Endodermal cell (in vitro differentiated cells): ENCODE results near the gene SHISA9. TPM values are rescaled to one million over a fixed set of nuclear protein-coding genes. Genes with fewer than 3 reads are reported as not detected.

Experiments
- DNase-seq: peaks from one replicate; pipeline ENCODE4 v3.0.0-alpha.2; 2017
- H3K27ac ChIP-seq: 2 replicates; pipeline ENCODE4 v1.5.1; 2013; ENCODE audit warnings: mild to moderate bottlenecking, low read depth, low read length, moderate library complexity
- H3K27me3 ChIP-seq: 2 replicates; pipeline ENCODE4 v1.6.1; 2013; ENCODE audit warnings: mild to moderate bottlenecking, low read length, moderate library complexity; ENCODE audit not compliant: insufficient read depth, control insufficient read depth, poor library complexity, severe bottlenecking
- H3K36me3 ChIP-seq: 2 replicates; pipeline ENCODE4 v1.7.0; 2013; ENCODE audit warnings: mild to moderate bottlenecking, low read length, moderate library complexity; ENCODE audit not compliant: control insufficient read depth, insufficient read depth
- H3K4me1 ChIP-seq: one replicate; pipeline ENCODE4 v1.7.0; 2013; ENCODE audit warnings: low read length; ENCODE audit not compliant: control insufficient read depth, insufficient read depth
- H3K4me3 ChIP-seq: 2 replicates; pipeline ENCODE4 v1.5.1; 2013; ENCODE audit warnings: mild to moderate bottlenecking, low read length, moderate library complexity
- H3K9ac ChIP-seq: 2 replicates; pipeline ENCODE4 v1.6.1; 2013; ENCODE audit warnings: mild to moderate bottlenecking, low read length, moderate library complexity; ENCODE audit not compliant: poor library complexity, severe bottlenecking; ENCODE audit errors: extremely low read depth
- H3K9me3 ChIP-seq: 2 replicates; pipeline ENCODE4 v1.6.1; 2013; ENCODE audit warnings: mild to moderate bottlenecking, low read length, moderate library complexity; ENCODE audit not compliant: control insufficient read depth
- H3K27ac Mint-ChIP-seq: 2 replicates; pipeline ENCODE4 v1.8.0; 2020; ENCODE audit warnings: mixed read lengths
- H3K27me3 Mint-ChIP-seq: 2 replicates; pipeline ENCODE4 v1.8.0; 2021; ENCODE audit warnings: mild to moderate bottlenecking, mixed read lengths; ENCODE audit not compliant: insufficient read depth
- H3K36me3 Mint-ChIP-seq: 2 replicates; pipeline ENCODE4 v1.8.0; 2020; ENCODE audit warnings: low read depth, mixed read lengths
- H3K4me1 Mint-ChIP-seq: 2 replicates; pipeline ENCODE4 v1.8.0; 2020; ENCODE audit warnings: mixed read lengths
- H3K4me3 Mint-ChIP-seq: 2 replicates; pipeline ENCODE4 v1.8.0; 2020; ENCODE audit warnings: mild to moderate bottlenecking, moderate library complexity, mixed read lengths
- H3K9me3 Mint-ChIP-seq: 2 replicates; pipeline ENCODE4 v1.8.0; 2020; ENCODE audit warnings: mild to moderate bottlenecking, mixed read lengths
- CTCF ChIP-seq: fragments of 200-600 bp; sonication (generic); conservative IDR thresholded peaks from 2 replicates; pipeline ENCODE4 v1.5.0; 2021; ENCODE audit warnings: antibody characterized with exemption, mild to moderate bottlenecking
- WGBS, 2 experiments: methylation state at CpG; one replicate each; pipeline versions ENCODE4 v1.1.5 to v1.1.7; 2013; ENCODE audit warnings: missing lambda C conversion rate in 2 of 2, mixed read lengths in 1 of 2; ENCODE audit not compliant: insufficient coverage in 1 of 2, insufficient read length in 1 of 2; 5-methylcytosine and 5-hydroxymethylcytosine counted together
- total RNA-seq, 2 donors: library from RNA; stranded (reverse); fragmentation: NEBNext Ultra II Directional in 1 of 2; extraction: Animal tissue kit (Norgen Biotek cat#: 25700) in 1 of 2; gene quantifications; 2 replicates in 1 of 2; 3 replicates in 1 of 2; pipeline ENCODE4 v1.2.1, GENCODE V29; 2021

SHISA9 gene
- total RNA-seq, 2 donors from 2014 or later, result 5.2 to 27.8 TPM

GRCh38 chr16:12951392-12951791 is 50.0 kb downstream of the SHISA9 start:
- no peak for DNase-seq
- TF ChIP-seq CTCF, result no peak
- H3K27ac Mint-ChIP-seq, result no peak overlapping the region
- 86% methylated on average over 1 of the region's 1 CpG; no CpG with 5 or more reads in 1 of the 2 experiments for WGBS, 2 experiments
- H3K4me1 Mint-ChIP-seq, result peaks cover 11% of the 10 kb centered on the region
- Histone ChIP-seq H3K4me3 (no peak overlapping the region), H3K27ac (no peak overlapping the region), H3K9me3 (peaks cover 11% of the 10 kb centered on the region), H3K4me1 (no peaks in the 10 kb centered on the region), H3K27me3 (no peaks in the 10 kb centered on the region), H3K9ac (no peak overlapping the region), H3K36me3 (no peaks in the 10 kb centered on the region)
- H3K4me3 Mint-ChIP-seq, result no peak overlapping the region
- H3K9me3 Mint-ChIP-seq, result peaks cover 5% of the 10 kb centered on the region
- H3K27me3 Mint-ChIP-seq, result no peaks in the 10 kb centered on the region
- no peaks in the 10 kb centered on the region for H3K36me3 Mint-ChIP-seq

GRCh38 chr16:12951976-12952375 is 50.6 kb downstream of the SHISA9 start:
- H3K27me3 ChIP-seq, result no peaks in the 10 kb centered on the region
- H3K36me3 ChIP-seq, result no peaks in the 10 kb centered on the region
- H3K9me3 ChIP-seq, result peaks cover 11% of the 10 kb centered on the region
- H3K9ac ChIP-seq, result no peak overlapping the region
- 96 to 100% methylated on average over 1 to 4 of the region's 4 CpGs for WGBS, 2 experiments
- Mint-ChIP-seq H3K27ac (no peak overlapping the region), H3K4me1 (peaks cover 12% of the 10 kb centered on the region), H3K9me3 (peaks cover 5% of the 10 kb centered on the region), H3K36me3 (no peaks in the 10 kb centered on the region), H3K27me3 (no peaks in the 10 kb centered on the region), H3K4me3 (no peak overlapping the region)
- peaks cover under 1% of the 10 kb centered on the region for H3K4me1 ChIP-seq
- no peak overlapping the region for H3K4me3 ChIP-seq
- no peak for DNase-seq
- TF ChIP-seq CTCF, result no peak
- no peak overlapping the region for H3K27ac ChIP-seq

DNA sequence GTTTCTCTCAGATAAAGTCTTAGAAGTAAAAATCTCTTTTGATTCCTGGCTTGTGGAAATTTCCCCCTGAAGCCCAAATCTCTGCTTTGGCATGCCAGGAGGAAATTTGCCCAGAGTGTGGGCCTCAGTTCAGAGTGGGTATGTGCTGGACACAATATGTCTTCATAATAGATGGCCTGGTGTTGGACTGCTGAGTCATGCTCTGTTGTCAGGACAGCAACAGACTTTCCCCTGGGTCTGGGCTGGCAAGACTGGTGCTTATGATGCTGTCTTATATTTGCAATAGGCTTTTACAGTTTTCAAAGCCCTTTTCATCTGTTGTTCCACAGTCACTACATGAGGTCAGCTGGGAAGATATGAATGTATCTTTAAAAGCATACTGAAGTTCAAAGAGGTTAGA is 57.0 kb downstream of the SHISA9 start:
- no peak overlapping the region for H3K4me3 ChIP-seq
- DNase-seq, result no peak
- no peak overlapping the region for H3K9ac ChIP-seq
- H3K27ac Mint-ChIP-seq, result no peak overlapping the region
- peaks cover 28% of the 10 kb centered on the region for H3K9me3 ChIP-seq
- peaks cover 17% of the 10 kb centered on the region for H3K9me3 Mint-ChIP-seq
- peaks cover 2% of the 10 kb centered on the region for H3K4me1 ChIP-seq
- H3K4me3 Mint-ChIP-seq, result no peak overlapping the region
- no peak for TF ChIP-seq CTCF
- H3K27me3 Mint-ChIP-seq, result peaks cover 2% of the 10 kb centered on the region
- H3K36me3 ChIP-seq, result peaks cover 3% of the 10 kb centered on the region
- H3K36me3 Mint-ChIP-seq, result peaks cover 15% of the 10 kb centered on the region
- H3K27ac ChIP-seq, result no peak overlapping the region
- peaks cover 6% of the 10 kb centered on the region for H3K4me1 Mint-ChIP-seq
- H3K27me3 ChIP-seq, result no peaks in the 10 kb centered on the region
